ENCODE measurements around the gene DOHH.

Gene DOHH

DNA sequence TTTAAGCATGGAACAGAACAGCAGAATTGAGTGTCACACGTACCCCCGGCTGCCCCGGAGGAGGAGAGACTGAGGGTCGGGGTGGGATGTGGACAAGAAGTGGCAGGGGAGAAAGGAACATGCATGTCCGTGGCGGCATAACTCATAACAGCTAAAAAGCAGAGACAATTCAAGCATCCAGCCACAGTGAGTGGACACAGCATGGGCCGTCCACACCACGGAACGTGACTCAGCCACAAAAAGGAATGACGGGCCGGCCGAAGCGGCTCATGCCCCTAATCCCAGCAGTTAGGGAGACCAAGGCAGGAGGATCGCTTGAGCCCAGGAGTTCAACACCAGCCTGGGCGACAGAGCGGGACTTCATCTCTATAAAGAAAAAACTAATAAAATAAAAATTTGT, 7.6 kb downstream of the DOHH start:
- DNase-seq (ENCODE audit: low read depth) = no peak
- TF ChIP-seq, protein P1, sequence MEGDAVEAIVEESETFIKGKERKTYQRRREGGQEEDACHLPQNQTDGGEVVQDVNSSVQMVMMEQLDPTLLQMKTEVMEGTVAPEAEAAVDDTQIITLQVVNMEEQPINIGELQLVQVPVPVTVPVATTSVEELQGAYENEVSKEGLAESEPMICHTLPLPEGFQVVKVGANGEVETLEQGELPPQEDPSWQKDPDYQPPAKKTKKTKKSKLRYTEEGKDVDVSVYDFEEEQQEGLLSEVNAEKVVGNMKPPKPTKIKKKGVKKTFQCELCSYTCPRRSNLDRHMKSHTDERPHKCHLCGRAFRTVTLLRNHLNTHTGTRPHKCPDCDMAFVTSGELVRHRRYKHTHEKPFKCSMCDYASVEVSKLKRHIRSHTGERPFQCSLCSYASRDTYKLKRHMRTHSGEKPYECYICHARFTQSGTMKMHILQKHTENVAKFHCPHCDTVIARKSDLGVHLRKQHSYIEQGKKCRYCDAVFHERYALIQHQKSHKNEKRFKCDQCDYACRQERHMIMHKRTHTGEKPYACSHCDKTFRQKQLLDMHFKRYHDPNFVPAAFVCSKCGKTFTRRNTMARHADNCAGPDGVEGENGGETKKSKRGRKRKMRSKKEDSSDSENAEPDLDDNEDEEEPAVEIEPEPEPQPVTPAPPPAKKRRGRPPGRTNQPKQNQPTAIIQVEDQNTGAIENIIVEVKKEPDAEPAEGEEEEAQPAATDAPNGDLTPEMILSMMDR (conservative IDR thresholded peaks at IDR 0.05; ENCODE audit: control insufficient read depth, insufficient read depth, low read depth, low read length) = no peak
- no peak overlapping the region for H3K4me3 ChIP-seq (ENCODE audit: control insufficient read depth, low read depth, low read length)

GRCh38 chr19:3492131-3492839, 8.2 kb downstream of the DOHH start:
- TF ChIP-seq, protein P1 (conservative IDR thresholded peaks at IDR 0.05; ENCODE audit: control insufficient read depth, insufficient read depth, low read depth, low read length) = no peak
- no peak overlapping the region for H3K4me3 ChIP-seq (ENCODE audit: control insufficient read depth, low read depth, low read length)
- no peak for DNase-seq (ENCODE audit: low read depth)

DNA sequence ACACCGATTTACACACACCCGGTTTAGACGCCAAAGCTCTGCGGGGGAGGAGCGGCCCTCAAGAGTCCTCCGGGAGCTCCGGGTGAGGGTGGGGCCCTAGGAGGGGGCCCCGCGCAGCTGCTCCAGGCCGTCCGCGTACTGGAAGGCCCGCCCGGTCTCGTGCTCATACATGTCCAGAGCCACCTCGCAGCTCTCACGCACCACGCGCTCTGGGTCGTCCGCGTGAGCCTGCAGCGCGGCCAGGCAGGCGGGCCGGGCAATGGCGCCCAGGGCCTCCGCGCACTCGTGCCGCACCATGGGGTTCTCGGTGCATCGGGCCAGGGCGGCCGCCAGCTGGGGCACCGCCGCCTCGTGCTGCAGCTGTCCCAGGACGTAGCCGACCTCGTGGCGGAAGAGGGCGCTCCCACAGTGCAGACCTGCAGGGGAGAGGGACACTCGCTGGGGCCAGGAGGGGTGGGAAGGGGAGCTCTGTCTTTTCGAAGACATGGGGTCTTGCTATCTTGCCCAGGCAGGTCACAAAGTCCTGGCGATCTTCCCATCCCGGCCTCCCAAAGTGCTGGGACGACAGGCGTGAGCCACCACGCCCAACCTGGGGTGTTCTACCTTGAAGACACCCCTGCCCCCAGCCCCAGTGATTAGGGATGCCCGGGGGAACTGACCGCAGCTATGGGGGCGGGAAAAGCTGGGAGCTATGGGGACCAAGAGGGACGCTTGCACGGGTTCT, 8.9 kb downstream of the DOHH start:
- TF ChIP-seq, protein P1 (conservative IDR thresholded peaks at IDR 0.05; ENCODE audit: control insufficient read depth, insufficient read depth, low read depth, low read length) = no peak
- H3K4me3 ChIP-seq (ENCODE audit: control insufficient read depth, low read depth, low read length) = no peak overlapping the region
- no peak for DNase-seq (ENCODE audit: low read depth)

- no peak for DNase-seq (ENCODE audit: low read depth)
- no peak within 1 kb of the TSS for H3K4me3 ChIP-seq (ENCODE audit: control insufficient read depth, low read depth, low read length)
- TF ChIP-seq, protein P1 (conservative IDR thresholded peaks at IDR 0.05; ENCODE audit: control insufficient read depth, insufficient read depth, low read depth, low read length) = no peak
Measured at GRCh38 chr19:3483226-3483628, 17.2 kb downstream of the DOHH start, which contains the start of gene SMIM44. Gene SMIM44 (minus strand): TSS chr19:3483441. CDS start chr19:3483403, 38 bp downstream.

DNA sequence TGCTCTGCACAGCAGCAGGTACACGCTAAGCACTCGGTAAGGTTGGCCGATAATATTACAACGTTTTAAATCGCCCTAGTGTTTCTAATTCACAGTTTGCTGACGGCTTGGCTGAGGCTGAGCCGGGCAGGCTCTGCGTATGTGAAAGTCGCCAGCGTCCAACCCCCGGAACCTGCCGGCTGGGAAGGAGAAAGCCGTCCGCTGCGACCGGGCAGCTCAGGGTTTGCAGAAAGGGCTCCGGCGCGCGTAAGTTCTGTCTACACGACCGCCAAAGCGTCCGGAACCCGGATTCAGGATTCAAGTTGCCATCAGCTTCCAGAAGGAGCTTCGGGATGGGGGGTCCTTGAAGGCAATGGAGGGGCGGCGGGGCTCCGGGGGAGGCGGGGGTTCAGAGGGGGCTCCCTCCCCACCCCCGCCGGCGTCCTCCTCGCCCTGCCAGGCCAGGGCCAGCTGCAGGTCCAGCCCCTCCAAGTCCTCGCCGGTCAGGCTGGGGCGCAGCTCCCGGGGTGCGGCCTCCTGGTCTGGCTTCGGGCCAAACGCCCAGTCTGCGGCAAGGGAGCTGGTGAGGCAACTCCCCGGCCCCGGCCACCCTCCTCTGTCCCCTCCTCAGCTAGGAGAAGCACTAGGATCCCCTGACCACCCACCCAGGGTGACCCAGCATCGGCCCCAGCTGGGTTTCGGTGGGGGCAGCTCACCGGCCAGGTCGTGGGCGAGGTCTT, 17.8 kb downstream of the DOHH start:
- DNase-seq (ENCODE audit: low read depth) = no peak
- no peak overlapping the region for H3K4me3 ChIP-seq (ENCODE audit: control insufficient read depth, low read depth, low read length)
- TF ChIP-seq, protein P1 (conservative IDR thresholded peaks at IDR 0.05; ENCODE audit: control insufficient read depth, insufficient read depth, low read depth, low read length) = no peak

- no peak overlapping the region for H3K4me3 ChIP-seq (ENCODE audit: control insufficient read depth, low read depth, low read length)
- DNase-seq (ENCODE audit: low read depth) = no peak
- TF ChIP-seq, protein P1 (conservative IDR thresholded peaks at IDR 0.05; ENCODE audit: control insufficient read depth, insufficient read depth, low read depth, low read length) = no peak
Measured at GRCh38 chr19:3481241-3482090, 19.0 kb downstream of the DOHH start.
